Measurements from ENCODE around the gene HMGXB3. TPM values are rescaled to one million over a fixed set of nuclear protein-coding genes. Genes with fewer than 3 reads are reported as not detected.

HMGXB3 gene
- total and polyA plus RNA-seq, 2 of the 13 experiments (the other 11 are each of a cell fraction or from before 2014, with no cell fraction given), result 18.8 to 23.8 TPM

DNA sequence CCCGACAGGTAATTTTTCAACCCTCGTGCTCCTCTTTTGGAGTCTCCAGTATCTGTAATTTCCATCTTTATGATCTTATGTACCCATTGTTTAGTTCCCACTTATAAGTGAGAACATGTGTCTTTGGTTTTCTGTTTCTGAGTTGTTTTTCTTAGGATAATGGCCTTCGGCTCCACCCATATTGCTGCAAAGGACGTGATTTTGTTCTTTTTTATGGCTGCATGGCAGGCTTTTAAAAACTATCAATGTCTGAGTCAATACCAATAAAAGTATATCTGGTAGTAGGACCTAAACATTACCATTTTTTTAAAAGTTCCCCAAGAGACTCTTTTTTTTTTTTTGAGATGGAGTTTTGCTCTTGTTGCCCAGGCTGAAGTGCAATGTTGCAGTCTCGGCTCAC is 43.9 kb upstream of the HMGXB3 start:
- ChIA-PET POLR2A (no interaction called here), CTCF (ENCODE audit: low intra/inter-chr PET ratio, low total read pairs) (no interaction called here)
- no peak for ATAC-seq
- Histone ChIP-seq H3K9me3 (ENCODE audit: low read length) (no peaks in the 10 kb centered on the region), H3K27me3 (ENCODE audit: control insufficient read depth in 1 of 2, insufficient read depth in 2 of 2, low read length in 2 of 2) (0 out of 5 replicates have a peak, but pooled peaks cover 0 to 1% of the 10 kb centered on the region in 2 experiments), H3K27ac (ENCODE audit: extremely low read length, insufficient read depth, low read length) (no peak overlapping the region), H3K4me3 (replicated peaks in 1 of 3; ENCODE audit: insufficient read depth in 1 of 3, low read depth in 2 of 3, low read length in 3 of 3) (no peak overlapping the region), H2AFZ (ENCODE audit: low read length) (no peak overlapping the region), H3K4me1 (ENCODE audit: insufficient read depth, low read length) (peaks cover 48% of the 10 kb centered on the region), H3K9ac (ENCODE audit: insufficient read depth, low read depth, low read length) (no peak overlapping the region), H4K20me1 (ENCODE audit: insufficient read depth, low read length) (no peaks in the 10 kb centered on the region), H3K4me2 (ENCODE audit: low read depth, low read length) (no peak overlapping the region), H3K36me3 (replicated peaks in 1 of 2; ENCODE audit: control insufficient read depth in 1 of 2, insufficient read depth in 2 of 2, low read length in 2 of 2) (no peaks in the 10 kb centered on the region), H3K79me2 (ENCODE audit: insufficient read depth, low read length) (no peaks in the 10 kb centered on the region)
- no peak for DNase-seq (ENCODE audit: low spot score)
- in situ Hi-C loops (cut with HindIII; ENCODE audit: extremely low pct_ligation_motif_present, low pct_unique_long_range_greater_than_20kb), result no loop called here
- no TSS peak for BruUV-seq (replicated peaks)
- 41% methylated on average over 5 of the region's 5 CpGs for WGBS (ENCODE audit: low lambda C conversion rate)
- no peak for TF ChIP-seq REXO4 (CRISPR knock-in tag; IDR thresholded peaks at IDR 0.05; ENCODE audit: borderline replicate concordance)
- TF ChIP-seq MIXL1 (CRISPR knock-in tag; IDR thresholded peaks at IDR 0.05), result no peak
- no peak for TF ChIP-seq NR3C1 (CRISPR knock-in tag; IDR thresholded peaks at IDR 0.05)
- no peak for TF ChIP-seq AGO2 (optimal IDR thresholded peaks at IDR 0.05; ENCODE audit: low read depth, low read length)
- no peak for TF ChIP-seq MED8 (CRISPR knock-in tag; IDR thresholded peaks at IDR 0.05; ENCODE audit: insufficient replicate concordance)
- TF ChIP-seq, protein P1, sequence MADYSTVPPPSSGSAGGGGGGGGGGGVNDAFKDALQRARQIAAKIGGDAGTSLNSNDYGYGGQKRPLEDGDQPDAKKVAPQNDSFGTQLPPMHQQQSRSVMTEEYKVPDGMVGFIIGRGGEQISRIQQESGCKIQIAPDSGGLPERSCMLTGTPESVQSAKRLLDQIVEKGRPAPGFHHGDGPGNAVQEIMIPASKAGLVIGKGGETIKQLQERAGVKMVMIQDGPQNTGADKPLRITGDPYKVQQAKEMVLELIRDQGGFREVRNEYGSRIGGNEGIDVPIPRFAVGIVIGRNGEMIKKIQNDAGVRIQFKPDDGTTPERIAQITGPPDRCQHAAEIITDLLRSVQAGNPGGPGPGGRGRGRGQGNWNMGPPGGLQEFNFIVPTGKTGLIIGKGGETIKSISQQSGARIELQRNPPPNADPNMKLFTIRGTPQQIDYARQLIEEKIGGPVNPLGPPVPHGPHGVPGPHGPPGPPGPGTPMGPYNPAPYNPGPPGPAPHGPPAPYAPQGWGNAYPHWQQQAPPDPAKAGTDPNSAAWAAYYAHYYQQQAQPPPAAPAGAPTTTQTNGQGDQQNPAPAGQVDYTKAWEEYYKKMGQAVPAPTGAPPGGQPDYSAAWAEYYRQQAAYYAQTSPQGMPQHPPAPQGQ (CRISPR knock-in tag; IDR thresholded peaks at IDR 0.05; ENCODE audit: borderline replicate concordance), result no peak
- TF ChIP-seq, protein P2, sequence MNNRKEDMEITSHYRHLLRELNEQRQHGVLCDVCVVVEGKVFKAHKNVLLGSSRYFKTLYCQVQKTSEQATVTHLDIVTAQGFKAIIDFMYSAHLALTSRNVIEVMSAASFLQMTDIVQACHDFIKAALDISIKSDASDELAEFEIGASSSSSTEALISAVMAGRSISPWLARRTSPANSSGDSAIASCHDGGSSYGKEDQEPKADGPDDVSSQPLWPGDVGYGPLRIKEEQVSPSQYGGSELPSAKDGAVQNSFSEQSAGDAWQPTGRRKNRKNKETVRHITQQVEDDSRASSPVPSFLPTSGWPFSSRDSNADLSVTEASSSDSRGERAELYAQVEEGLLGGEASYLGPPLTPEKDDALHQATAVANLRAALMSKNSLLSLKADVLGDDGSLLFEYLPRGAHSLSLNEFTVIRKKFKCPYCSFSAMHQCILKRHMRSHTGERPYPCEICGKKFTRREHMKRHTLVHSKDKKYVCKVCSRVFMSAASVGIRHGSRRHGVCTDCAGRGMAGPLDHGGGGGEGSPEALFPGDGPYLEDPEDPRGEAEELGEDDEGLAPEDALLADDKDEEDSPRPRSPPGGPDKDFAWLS (CRISPR knock-in tag; IDR thresholded peaks at IDR 0.05; ENCODE audit: borderline replicate concordance), result no peak
- TF ChIP-seq, protein P3, sequence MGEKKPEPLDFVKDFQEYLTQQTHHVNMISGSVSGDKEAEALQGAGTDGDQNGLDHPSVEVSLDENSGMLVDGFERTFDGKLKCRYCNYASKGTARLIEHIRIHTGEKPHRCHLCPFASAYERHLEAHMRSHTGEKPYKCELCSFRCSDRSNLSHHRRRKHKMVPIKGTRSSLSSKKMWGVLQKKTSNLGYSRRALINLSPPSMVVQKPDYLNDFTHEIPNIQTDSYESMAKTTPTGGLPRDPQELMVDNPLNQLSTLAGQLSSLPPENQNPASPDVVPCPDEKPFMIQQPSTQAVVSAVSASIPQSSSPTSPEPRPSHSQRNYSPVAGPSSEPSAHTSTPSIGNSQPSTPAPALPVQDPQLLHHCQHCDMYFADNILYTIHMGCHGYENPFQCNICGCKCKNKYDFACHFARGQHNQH (CRISPR knock-in tag; IDR thresholded peaks at IDR 0.05), result no peak
- TF ChIP-seq, protein P4, sequence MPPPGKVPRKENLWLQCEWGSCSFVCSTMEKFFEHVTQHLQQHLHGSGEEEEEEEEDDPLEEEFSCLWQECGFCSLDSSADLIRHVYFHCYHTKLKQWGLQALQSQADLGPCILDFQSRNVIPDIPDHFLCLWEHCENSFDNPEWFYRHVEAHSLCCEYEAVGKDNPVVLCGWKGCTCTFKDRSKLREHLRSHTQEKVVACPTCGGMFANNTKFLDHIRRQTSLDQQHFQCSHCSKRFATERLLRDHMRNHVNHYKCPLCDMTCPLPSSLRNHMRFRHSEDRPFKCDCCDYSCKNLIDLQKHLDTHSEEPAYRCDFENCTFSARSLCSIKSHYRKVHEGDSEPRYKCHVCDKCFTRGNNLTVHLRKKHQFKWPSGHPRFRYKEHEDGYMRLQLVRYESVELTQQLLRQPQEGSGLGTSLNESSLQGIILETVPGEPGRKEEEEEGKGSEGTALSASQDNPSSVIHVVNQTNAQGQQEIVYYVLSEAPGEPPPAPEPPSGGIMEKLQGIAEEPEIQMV (CRISPR knock-in tag; IDR thresholded peaks at IDR 0.05; ENCODE audit: low read depth), result no peak
- TF ChIP-seq SOX5 (CRISPR knock-in tag; IDR thresholded peaks at IDR 0.05; ENCODE audit: borderline replicate concordance), result no peak
- TF ChIP-seq, protein P5, sequence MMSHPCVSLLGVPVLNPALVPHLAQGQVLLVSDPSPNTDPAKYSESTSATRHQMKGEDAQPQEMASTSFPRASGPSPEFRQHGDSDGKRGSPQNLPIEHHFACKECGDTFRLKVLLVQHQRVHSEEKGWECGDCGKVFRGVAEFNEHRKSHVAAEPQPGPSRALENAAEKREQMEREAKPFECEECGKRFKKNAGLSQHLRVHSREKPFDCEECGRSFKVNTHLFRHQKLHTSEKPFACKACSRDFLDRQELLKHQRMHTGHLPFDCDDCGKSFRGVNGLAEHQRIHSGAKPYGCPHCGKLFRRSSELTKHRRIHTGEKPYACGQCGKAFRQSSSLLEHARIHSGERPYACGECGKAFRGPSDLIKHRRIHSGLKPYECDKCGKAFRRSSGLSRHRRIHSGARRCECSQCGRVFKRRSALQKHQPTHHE (CRISPR knock-in tag; IDR thresholded peaks at IDR 0.05; ENCODE audit: borderline replicate concordance), result no peak
- TF ChIP-seq CEBPG (CRISPR knock-in tag; IDR thresholded peaks at IDR 0.05), result no peak
- intact Hi-C loops (cut with micrococcal nuclease; ENCODE audit: unreplicated experiment), result no loop called here
- FAIRE-seq, result no peak
